HG02943 (cell line): Measurements from ENCODE around the gene OXTR.
"Not testable (repeated sequence)": the region's sequence is repeated elsewhere in the genome, so short reads cannot be mapped to it uniquely, and the experiment has no call there.

Experiments
- ATAC-seq: cut with Tn5 transposase; IDR thresholded peaks from one replicate; pipeline ENCODE4 v1.9.1; 2021; ENCODE audit warnings: mild to moderate bottlenecking, low read depth, moderate library complexity; ENCODE audit not compliant: unreplicated experiment

The OXTR gene

DNA sequence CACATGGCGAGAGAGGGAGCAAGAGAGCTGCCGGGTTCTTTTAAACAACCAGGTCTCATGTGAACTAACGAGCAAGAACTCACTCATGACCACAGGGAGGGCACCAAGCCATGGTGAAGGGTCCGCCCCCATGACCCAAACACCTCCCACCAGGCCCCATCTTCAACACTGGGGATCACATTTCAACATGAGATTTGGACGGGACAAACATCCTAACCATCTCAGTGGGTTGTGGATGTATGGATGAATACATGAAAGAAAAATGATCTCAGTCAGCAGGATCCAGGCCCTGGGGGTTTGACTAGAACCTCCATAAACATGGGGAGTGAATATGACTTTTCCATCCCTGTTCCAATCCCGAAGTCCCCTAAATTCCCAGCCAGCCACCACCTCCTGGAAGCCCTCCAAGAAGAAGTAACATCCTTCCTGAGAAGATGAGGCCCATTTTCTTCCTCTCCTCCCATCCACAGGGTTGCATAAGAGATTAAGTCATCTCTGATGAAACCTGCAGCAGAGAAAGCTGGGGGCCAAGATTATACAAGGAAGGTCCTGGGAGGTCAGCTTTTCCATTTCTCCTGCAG, 26.3 kb downstream of the OXTR start:
- no peak for ATAC-seq

- no peak for ATAC-seq
These were observed 27.7 kb downstream of the OXTR start for GRCh38 chr3:8741581-8742261.

GRCh38 chr3:8739757-8740504, 29.5 kb downstream of the OXTR start:
- no peak for ATAC-seq

DNA sequence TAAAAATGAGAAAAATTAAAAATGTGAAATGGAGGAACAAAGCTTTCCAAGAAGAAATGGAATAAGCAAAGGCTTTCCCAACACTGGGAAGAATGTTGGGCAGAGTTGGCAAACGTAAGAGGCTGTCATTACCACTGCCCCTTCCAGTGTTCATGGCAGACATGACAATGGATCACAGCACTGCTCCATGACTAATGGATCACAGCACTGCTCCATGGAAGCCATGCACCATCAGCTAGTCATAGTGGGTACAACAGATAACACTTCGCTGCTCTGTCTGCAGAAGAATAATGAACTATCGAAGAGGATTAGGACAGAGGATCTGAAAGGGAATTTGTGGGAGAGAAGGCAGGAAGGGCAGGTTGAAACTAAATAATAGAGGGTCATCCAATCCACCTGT, 30.8 kb downstream of the OXTR start:
- no peak for ATAC-seq

DNA sequence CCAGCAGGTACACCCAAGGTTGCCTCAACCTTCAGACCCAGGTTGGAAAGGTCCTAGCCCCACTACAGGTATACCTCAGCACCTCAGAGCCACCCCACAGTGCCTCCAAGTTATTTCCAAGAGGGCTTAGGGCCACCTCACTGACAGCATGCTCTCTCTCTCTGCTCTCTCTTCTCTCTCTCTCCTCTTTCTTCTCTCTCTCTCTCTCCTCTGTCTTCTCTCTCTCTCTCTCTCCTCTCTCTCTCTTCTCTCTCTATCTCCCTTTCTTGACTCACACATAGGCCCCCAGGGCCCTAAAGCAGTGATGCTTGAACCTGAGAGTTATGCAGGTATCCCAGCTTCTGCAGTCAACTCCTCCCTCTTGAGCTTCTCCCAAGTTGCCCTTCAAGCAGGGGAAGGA, 31.6 kb downstream of the OXTR start:
- no peak for ATAC-seq

- no peak for ATAC-seq
These were observed 32.1 kb downstream of the OXTR start for GRCh38 chr3:8737301-8737700.

- ATAC-seq, result no peak
These were observed 33.0 kb downstream of the OXTR start for GRCh38 chr3:8736436-8736835.

- ATAC-seq, result no peak
These were observed 34.5 kb downstream of the OXTR start for GRCh38 chr3:8734908-8735307.

GRCh38 chr3:8734137-8734878, 35.1 kb downstream of the OXTR start:
- no peak for ATAC-seq

DNA sequence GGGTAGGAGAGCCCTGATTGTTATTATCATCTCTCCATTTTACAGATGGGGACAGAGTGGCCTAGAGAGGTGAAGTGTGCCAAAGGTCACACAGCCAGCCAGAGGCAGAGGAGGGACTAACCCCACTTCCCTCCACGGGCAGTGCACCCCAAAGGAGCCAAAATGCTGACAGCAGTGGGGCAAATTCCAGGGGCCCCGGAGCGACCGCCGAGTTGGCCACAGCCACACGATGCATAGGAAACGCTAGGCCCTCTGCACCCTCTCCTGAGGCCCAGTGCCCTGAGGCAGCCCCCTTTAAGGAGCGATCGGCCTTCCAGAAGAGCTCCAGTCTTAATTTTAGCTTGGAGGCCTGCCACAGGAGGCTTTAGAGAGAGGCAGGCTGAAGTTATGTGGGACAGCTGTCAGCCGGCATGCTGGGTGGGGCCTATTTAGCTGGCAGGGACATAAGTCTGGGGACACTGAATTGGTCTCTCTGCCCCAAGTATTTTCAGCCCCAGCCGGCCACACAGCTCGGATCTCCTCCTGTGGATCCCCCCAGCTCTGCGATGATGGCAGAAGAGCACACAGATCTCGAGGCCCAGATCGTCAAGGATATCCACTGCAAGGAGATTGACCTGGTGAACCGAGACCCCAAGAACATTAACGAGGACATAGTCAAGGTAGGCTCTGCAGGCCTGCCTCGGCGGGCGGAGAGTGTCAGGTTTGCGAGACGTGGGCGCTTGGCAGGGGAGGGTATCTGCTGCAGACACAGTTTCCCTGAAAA, 35.9 kb downstream of the OXTR start, which contains the start of gene CAV3:
Gene CAV3, plus strand, starts transcription at position 471 of the 763 bp plus-strand sequence. Its CDS starts 75 bp downstream, at position 546.
- ATAC-seq, result no peak

DNA sequence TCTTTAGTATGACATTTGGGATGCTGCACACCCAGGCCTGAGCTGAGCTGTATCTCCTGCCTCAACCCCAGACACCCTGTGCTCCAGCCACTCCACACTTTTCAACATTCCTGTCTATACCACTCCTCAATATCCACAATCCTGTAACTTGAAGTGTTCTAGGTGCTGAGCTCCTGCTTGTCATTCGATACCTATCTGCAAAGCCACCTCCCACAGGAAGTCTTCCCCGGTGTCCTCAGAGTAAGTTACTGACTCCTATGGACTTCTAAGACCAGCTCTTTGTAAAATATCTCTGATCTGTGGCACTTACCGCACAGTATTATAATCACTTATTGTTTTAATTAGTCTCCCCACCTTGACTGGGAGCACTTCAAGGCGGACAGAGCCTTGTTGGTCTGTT, 37.0 kb downstream of the OXTR start:
- ATAC-seq, result no peak

DNA sequence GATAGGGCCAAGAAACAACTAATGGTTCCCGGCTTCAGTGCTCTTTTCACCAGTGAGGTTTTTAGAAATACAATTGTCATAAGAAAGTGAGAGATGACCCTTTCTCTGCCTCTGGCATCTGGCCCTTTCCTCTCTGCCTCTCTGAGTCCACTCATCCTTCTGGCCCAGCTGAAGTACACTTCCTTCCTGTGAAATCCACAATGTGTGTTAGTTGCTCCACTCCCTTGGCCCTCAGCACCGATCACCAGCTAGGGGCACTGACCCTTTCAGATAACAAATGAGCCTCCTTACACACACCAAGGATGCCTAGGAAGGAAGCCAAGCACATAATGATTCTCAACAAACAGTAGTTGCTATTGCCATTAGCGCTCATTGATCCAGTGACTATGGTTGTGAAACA, 38.8 kb downstream of the OXTR start:
- no peak for ATAC-seq

DNA sequence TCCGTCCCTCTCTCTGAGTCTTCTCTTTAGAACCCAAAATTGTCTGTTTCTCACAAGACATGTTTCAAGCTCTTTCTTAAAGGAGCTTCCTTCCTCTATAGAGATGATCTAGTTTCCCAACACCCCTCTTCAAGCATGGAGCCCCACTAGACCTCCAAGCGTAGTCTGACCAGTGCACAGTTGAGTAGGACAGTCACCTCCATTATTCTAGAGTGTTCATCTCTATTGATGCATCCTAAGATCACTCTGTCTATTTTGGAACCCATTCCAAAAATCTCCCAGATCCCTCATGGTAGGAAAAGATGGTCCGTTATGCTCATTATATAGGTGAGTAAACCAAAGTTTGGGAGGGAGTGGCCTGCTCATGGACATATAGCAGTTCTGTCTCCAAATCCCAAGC, 39.9 kb downstream of the OXTR start:
- no peak for ATAC-seq

- ATAC-seq, result no peak
These were observed 41.6 kb downstream of the OXTR start for GRCh38 chr3:8727605-8728512.

DNA sequence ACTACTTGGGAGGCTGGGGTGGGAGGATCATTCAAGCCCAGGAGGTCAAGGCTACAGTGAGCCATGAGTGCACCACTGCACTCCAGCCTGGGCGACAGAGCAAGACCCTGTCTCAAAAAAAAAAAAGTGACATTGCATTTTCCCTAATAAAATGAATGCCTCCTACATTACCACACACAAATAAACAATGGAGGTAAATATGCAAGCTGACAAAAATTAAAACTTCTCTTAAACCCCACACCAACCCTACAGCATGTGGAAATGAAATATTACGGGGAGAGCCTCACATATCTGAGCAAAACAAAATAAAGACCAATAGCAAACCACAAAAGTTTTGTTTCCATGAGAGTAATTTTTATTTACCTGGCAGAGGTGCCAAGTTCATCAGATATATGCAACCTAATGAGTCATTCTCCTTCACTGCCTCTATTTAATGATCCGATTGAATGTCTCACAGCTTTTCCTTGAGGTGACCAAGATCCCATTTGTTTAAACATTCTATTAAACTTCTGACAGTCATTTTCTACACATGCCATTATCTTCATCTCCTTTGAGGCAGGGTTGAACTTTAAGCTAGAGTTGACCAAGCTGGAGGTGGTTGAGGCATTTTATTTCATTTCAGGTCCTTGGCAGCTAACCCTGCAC, 45.2 kb downstream of the OXTR start:
- ATAC-seq, result no peak

- no peak for ATAC-seq
These were observed 45.8 kb downstream of the OXTR start for GRCh38 chr3:8723612-8724011.

GRCh38 chr3:8722808-8723207, 46.6 kb downstream of the OXTR start:
- ATAC-seq, result no peak

DNA sequence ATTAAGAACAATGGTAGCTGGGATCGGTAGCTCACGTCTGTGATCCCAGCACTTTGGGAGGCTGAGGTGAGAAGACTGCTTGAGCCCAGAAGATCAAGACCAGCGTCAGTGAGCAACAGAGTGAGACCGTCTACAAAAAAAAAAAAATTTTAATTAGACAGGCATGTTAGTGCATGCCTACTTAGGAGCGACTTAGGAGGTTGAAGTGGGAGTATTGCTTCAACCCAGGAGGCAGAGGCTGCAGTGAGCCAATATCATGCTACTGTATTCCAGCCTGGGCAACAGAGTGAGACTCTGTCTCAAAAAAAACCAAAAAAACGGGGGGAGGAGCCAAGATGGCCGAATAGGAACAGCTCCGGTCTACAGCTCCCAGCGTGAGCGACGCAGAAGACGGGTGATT, 53.7 kb downstream of the OXTR start:
- not testable (repeated sequence) for ATAC-seq
